Esophagus muscularis mucosa (tissue), 4 donors: Measurements from ENCODE around the gene MINK1. TPM values are rescaled to one million over a fixed set of nuclear protein-coding genes. Genes with fewer than 3 reads are reported as not detected.
A peak's percentile ranks its signal among the peaks of the same experiment; 100 is the strongest.

Experiments used
- DNase-seq: peaks from one replicate; pipeline ENCODE4 v3.0.0-alpha.2; 2017; ENCODE audit errors: extremely low spot score
- H3K27ac ChIP-seq, 4 donors: fragments of 200-600 bp; sonication (generic); replicated peaks in 1 of 4; 1 replicate in 3 of 4; 2 replicates in 1 of 4; pipeline ENCODE4 v1.5.1; 2016 to 2019; ENCODE audit warnings: mild to moderate bottlenecking in 1 of 4
- H3K27me3 ChIP-seq, 4 donors: fragments of 200-600 bp; sonication (generic); one replicate each; pipeline versions ENCODE4 v1.5.1 to v1.6.0; 2016 to 2019
- H3K36me3 ChIP-seq, 4 donors: fragments of 200-600 bp; sonication (generic); one replicate each; pipeline ENCODE4 v1.5.1; 2016 to 2019
- H3K4me1 ChIP-seq, 4 donors: fragments of 200-600 bp; sonication (generic); one replicate each; pipeline ENCODE4 v1.5.1; 2016 to 2019
- H3K4me3 ChIP-seq, 4 donors: fragments of 200-600 bp; sonication (generic); 1 replicate in 2 of 4; 2 replicates in 2 of 4; pipeline ENCODE4 v1.5.1; 2016 to 2019; ENCODE audit warnings: mild to moderate bottlenecking in 4 of 4, moderate library complexity in 1 of 4
- H3K9me3 ChIP-seq, 4 donors: fragments of 200-600 bp; sonication (generic); 1 replicate in 3 of 4; 2 replicates in 1 of 4; pipeline ENCODE4 v1.5.1; 2016 to 2019
- CTCF ChIP-seq, 3 experiments: fragments of 200-600 bp in 2 of 3; fragments of 450-650 bp in 1 of 3; sonication (generic) in 2 of 3; IDR thresholded peaks; one replicate each; pipeline ENCODE4 v1.5.1; 2017 to 2019; ENCODE audit warnings: antibody characterized with exemption in 3 of 3, mild to moderate bottlenecking in 2 of 3, moderate library complexity in 1 of 3
- EP300 ChIP-seq: sonication (generic); formaldehyde crosslinking; IDR thresholded peaks from one replicate; pipeline ENCODE4 v1.6.1; 2017; ENCODE audit warnings: antibody characterized with exemption
- POLR2A ChIP-seq: fragments of 450-650 bp; IDR thresholded peaks from one replicate; pipeline ENCODE4 v1.6.1; 2017; ENCODE audit warnings: antibody characterized with exemption, moderate library complexity, mild to moderate bottlenecking, low read depth
- POLR2AphosphoS5 ChIP-seq, 2 donors: sonication (generic); formaldehyde crosslinking; IDR thresholded peaks; one replicate each; pipeline ENCODE4 v1.6.1; 2017; ENCODE audit warnings: antibody characterized with exemption in 2 of 2
- WGBS: methylation state at CpG from one replicate; pipeline ENCODE4 v1.1.5; 2018; 5-methylcytosine and 5-hydroxymethylcytosine counted together
- intact Hi-C: fragments of 100-400 bp; cut with DNase I; formaldehyde crosslinking; loops from one replicate; pipeline ENCODE4 v1.15.1; 2023
- total RNA-seq, 4 donors: library from RNA; depleted of rRNA; stranded (reverse); fragments of >200 nt; gene quantifications; one replicate each; pipeline versions ENCODE4 v1.1.0 to v1.2.1, GENCODE V29; 2016

MINK1 gene
- total RNA-seq, 4 donors from 2014 or later: 28.8 to 55.2 (median 38.8) TPM

GRCh38 chr17:4944554-4945175, 111.5 kb downstream of the MINK1 start:
- H3K36me3 ChIP-seq: peaks cover 17 to 57% (median 50%) of the 10 kb centered on the region in 4 donors

GRCh38 chr17:4945176-4945943, 112.2 kb downstream of the MINK1 start:
- intact Hi-C loops: no loop called here
- peaks cover 46 to 84% (median 75%) of the 10 kb centered on the region in 4 donors for H3K4me1 ChIP-seq
- H3K27ac ChIP-seq: peak overlapping the region; percentile 94 to 100 (median 98)
- peak; percentile 94 for DNase-seq
- H3K9me3 ChIP-seq: peaks cover 0 to 2% (median 0%) of the 10 kb centered on the region in 4 donors
- TF ChIP-seq EP300 (no peak), CTCF (IDR thresholded peaks at IDR 0.05) (no peak), POLR2AphosphoS5 (IDR thresholded peaks at IDR 0.05) (peak; percentile 76 to 85), POLR2A (no peak)
- no peaks in the 10 kb centered on the region for H3K27me3 ChIP-seq
- 34% methylated on average over 7 of the region's 7 CpGs for WGBS
- peak overlapping the region; percentile 87 to 100 (median 100) for H3K4me3 ChIP-seq
- peaks cover 17 to 57% (median 50%) of the 10 kb centered on the region in 4 donors for H3K36me3 ChIP-seq

More at GRCh38 chr17:4944554-4945175, 111.5 kb downstream of the MINK1 start:
- no peak for DNase-seq
- intact Hi-C loops: no loop called here
- Histone ChIP-seq H3K4me3 (peak overlapping the region in 3 of 4 donors; percentile 87 to 100 (median 100)), H3K27ac (peak overlapping the region; percentile 94 to 100 (median 98)), H3K9me3 (peaks cover 0 to 2% (median 0%) of the 10 kb centered on the region in 4 donors), H3K27me3 (no peaks in the 10 kb centered on the region), H3K4me1 (peaks cover 42 to 77% (median 68%) of the 10 kb centered on the region in 4 donors)
- TF ChIP-seq POLR2A (no peak), EP300 (no peak), POLR2AphosphoS5 (IDR thresholded peaks at IDR 0.05) (no peak)
- 51% methylated on average over 8 of the region's 8 CpGs for WGBS

GRCh38 chr17:4945944-4946280, 112.8 kb downstream of the MINK1 start:
- TF ChIP-seq POLR2A (no peak), EP300 (no peak), POLR2AphosphoS5 (IDR thresholded peaks at IDR 0.05) (no peak), CTCF (IDR thresholded peaks at IDR 0.05) (no peak)
- WGBS: 29% methylated on average over 3 of the region's 4 CpGs
- H3K4me1 ChIP-seq: peaks cover 49 to 85% (median 78%) of the 10 kb centered on the region in 4 donors
- peak overlapping the region; percentile 94 to 100 (median 98) for H3K27ac ChIP-seq
- intact Hi-C loops: no loop called here
- peaks cover 0 to 2% (median 0%) of the 10 kb centered on the region in 4 donors for H3K9me3 ChIP-seq
- H3K4me3 ChIP-seq: peak overlapping the region; percentile 87 to 100 (median 100)
- DNase-seq: no peak
- peaks cover 17 to 57% (median 50%) of the 10 kb centered on the region in 4 donors for H3K36me3 ChIP-seq
- H3K27me3 ChIP-seq: no peaks in the 10 kb centered on the region

- intact Hi-C loops: no loop called here
- 24% methylated on average over 12 of the region's 16 CpGs for WGBS
- Histone ChIP-seq H3K4me3 (peak overlapping the region; percentile 87 to 100 (median 100)), H3K27me3 (no peaks in the 10 kb centered on the region), H3K9me3 (peaks cover 0 to 2% (median 0%) of the 10 kb centered on the region in 4 donors), H3K4me1 (peaks cover 49 to 85% (median 78%) of the 10 kb centered on the region in 4 donors), H3K27ac (peak overlapping the region; percentile 94 to 100 (median 98)), H3K36me3 (peaks cover 17 to 57% (median 50%) of the 10 kb centered on the region in 4 donors)
- no peak for DNase-seq
- no peak for TF ChIP-seq EP300
- no peak for TF ChIP-seq POLR2AphosphoS5 (IDR thresholded peaks at IDR 0.05)
- no peak for TF ChIP-seq CTCF (IDR thresholded peaks at IDR 0.05)
- no peak for TF ChIP-seq POLR2A
Measured at GRCh38 chr17:4946312-4946976, 113.3 kb downstream of the MINK1 start.
